HUES64 (cell line): ENCODE measurements around the gene SLC12A9.

Experiments
- H3K27ac ChIP-seq: 2 replicates; pipeline ENCODE4 v1.7.0; 2013; ENCODE audit warnings: low read depth, low read length, inconsistent platforms
- H3K27me3 ChIP-seq: 2 replicates; pipeline ENCODE4 v1.6.1; 2013; ENCODE audit warnings: mild to moderate bottlenecking, low read length; ENCODE audit not compliant: insufficient read depth
- H3K36me3 ChIP-seq: 2 replicates; pipeline ENCODE4 v1.6.1; 2013; ENCODE audit warnings: mild to moderate bottlenecking, low read length; ENCODE audit not compliant: insufficient read depth
- H3K4me1 ChIP-seq: 2 replicates; pipeline ENCODE4 v1.6.1; 2013; ENCODE audit warnings: mild to moderate bottlenecking, low read length, moderate library complexity; ENCODE audit not compliant: insufficient read depth
- H3K4me3 ChIP-seq: 2 replicates; pipeline ENCODE4 v1.5.1; 2013; ENCODE audit warnings: mild to moderate bottlenecking, low read length, moderate library complexity
- H3K9ac ChIP-seq: 2 replicates; pipeline ENCODE4 v1.6.1; 2013; ENCODE audit warnings: mild to moderate bottlenecking, low read depth, low read length
- H3K9me3 ChIP-seq: 2 replicates; pipeline ENCODE4 v1.6.1; 2013; ENCODE audit warnings: low read depth, low read length; ENCODE audit not compliant: insufficient read depth
- WGBS: fragments of 150-250, 120-280 bp; methylation state at CpG from one replicate; pipeline ENCODE4 v1.1.7; 2013; ENCODE audit warnings: missing lambda C conversion rate; 5-methylcytosine and 5-hydroxymethylcytosine counted together

The SLC12A9 gene

GRCh38 chr7:100826514-100827329, 25.8 kb upstream of the SLC12A9 start:
- peak overlapping the region; percentile 81 for H3K9ac ChIP-seq
- peaks cover 27% of the 10 kb centered on the region for H3K36me3 ChIP-seq
- H3K27me3 ChIP-seq: no peaks in the 10 kb centered on the region
- H3K9me3 ChIP-seq: no peaks in the 10 kb centered on the region
- peak overlapping the region; percentile 81 for H3K4me3 ChIP-seq
- peaks cover 3% of the 10 kb centered on the region; the same call in 1 of the 2 replicates for H3K4me1 ChIP-seq
- under 1% methylated on average over 63 of the region's 71 CpGs for WGBS
- peak overlapping the region; percentile 74; the same call in 1 of the 2 replicates for H3K27ac ChIP-seq

- no peaks in the 10 kb centered on the region for H3K9me3 ChIP-seq
- peak within 1 kb of the TSS; percentile 85 for H3K9ac ChIP-seq
- peak within 1 kb of the TSS; percentile 81 for H3K4me3 ChIP-seq
- H3K4me1 ChIP-seq: peaks cover 3% of the 10 kb centered on the region; the same call in 1 of the 2 replicates
- peaks cover 19% of the 10 kb centered on the region for H3K36me3 ChIP-seq
- no peaks in the 10 kb centered on the region for H3K27me3 ChIP-seq
- under 1% methylated on average over 79 of the region's 80 CpGs for WGBS
- H3K27ac ChIP-seq: peak within 1 kb of the TSS; percentile 96
Observed at GRCh38 chr7:100827330-100828226, 24.9 kb upstream of the SLC12A9 start, which contains the start of gene EPHB4. Gene EPHB4, minus strand, starts transcription at chr7:100827523. Its CDS starts 493 bp downstream, at chr7:100827030.

GRCh38 chr7:100829150-100829716, 23.3 kb upstream of the SLC12A9 start:
- peaks cover 3% of the 10 kb centered on the region; the same call in 1 of the 2 replicates for H3K4me1 ChIP-seq
- H3K36me3 ChIP-seq: peaks cover 2% of the 10 kb centered on the region
- 73% methylated on average over 20 of the region's 20 CpGs for WGBS
- peak overlapping the region; percentile 81; the same call in 1 of the 2 replicates for H3K4me3 ChIP-seq
- H3K9ac ChIP-seq: no peak overlapping the region
- H3K9me3 ChIP-seq: no peaks in the 10 kb centered on the region
- no peaks in the 10 kb centered on the region for H3K27me3 ChIP-seq
- no peak overlapping the region for H3K27ac ChIP-seq

GRCh38 chr7:100830396-100830795, 22.1 kb upstream of the SLC12A9 start:
- Histone ChIP-seq H3K27ac (no peak overlapping the region), H3K4me1 (no peaks in the 10 kb centered on the region), H3K27me3 (no peaks in the 10 kb centered on the region), H3K9me3 (no peaks in the 10 kb centered on the region), H3K36me3 (no peaks in the 10 kb centered on the region), H3K4me3 (no peak overlapping the region), H3K9ac (no peak overlapping the region)
- WGBS: 96% methylated on average over 4 of the region's 4 CpGs

- 88% methylated on average over 4 of the region's 5 CpGs for WGBS
- Histone ChIP-seq H3K9ac (no peak overlapping the region), H3K36me3 (no peaks in the 10 kb centered on the region), H3K27ac (no peak overlapping the region), H3K9me3 (no peaks in the 10 kb centered on the region), H3K27me3 (no peaks in the 10 kb centered on the region), H3K4me1 (peaks cover 7% of the 10 kb centered on the region), H3K4me3 (no peak overlapping the region)
Observed at GRCh38 chr7:100832281-100832633, 20.3 kb upstream of the SLC12A9 start.

- H3K27me3 ChIP-seq: no peaks in the 10 kb centered on the region
- H3K36me3 ChIP-seq: no peaks in the 10 kb centered on the region
- WGBS: 5% methylated on average over 17 of the region's 17 CpGs
- H3K9ac ChIP-seq: peak overlapping the region; percentile 82
- peaks cover 18% of the 10 kb centered on the region for H3K4me1 ChIP-seq
- H3K27ac ChIP-seq: peak overlapping the region; percentile 99
- peak overlapping the region; percentile 52 for H3K4me3 ChIP-seq
- H3K9me3 ChIP-seq: no peaks in the 10 kb centered on the region
Observed at GRCh38 chr7:100835903-100836811, 16.4 kb upstream of the SLC12A9 start.

GRCh38 chr7:100836812-100837098, 15.8 kb upstream of the SLC12A9 start:
- Histone ChIP-seq H3K9ac (peak overlapping the region; percentile 92), H3K4me1 (peaks cover 19% of the 10 kb centered on the region), H3K9me3 (no peaks in the 10 kb centered on the region), H3K27me3 (no peaks in the 10 kb centered on the region), H3K4me3 (peak overlapping the region; percentile 55), H3K27ac (peak overlapping the region; percentile 99), H3K36me3 (no peaks in the 10 kb centered on the region)
- 0% methylated on average over 6 of the region's 6 CpGs for WGBS

- H3K9ac ChIP-seq: peak overlapping the region; percentile 92
- no peaks in the 10 kb centered on the region for H3K36me3 ChIP-seq
- 3% methylated on average over 36 of the region's 37 CpGs for WGBS
- H3K9me3 ChIP-seq: no peaks in the 10 kb centered on the region
- H3K27me3 ChIP-seq: no peaks in the 10 kb centered on the region
- H3K4me3 ChIP-seq: peak overlapping the region; percentile 55
- peaks cover 19% of the 10 kb centered on the region for H3K4me1 ChIP-seq
- peak overlapping the region; percentile 99 for H3K27ac ChIP-seq
Observed at GRCh38 chr7:100837099-100837836, 15.2 kb upstream of the SLC12A9 start.

GRCh38 chr7:100839361-100839760, 13.2 kb upstream of the SLC12A9 start:
- no peak overlapping the region for H3K4me3 ChIP-seq
- H3K27me3 ChIP-seq: no peaks in the 10 kb centered on the region
- H3K9ac ChIP-seq: no peak overlapping the region
- 93% methylated on average over 18 of the region's 18 CpGs for WGBS
- peaks cover 19% of the 10 kb centered on the region for H3K4me1 ChIP-seq
- H3K9me3 ChIP-seq: no peaks in the 10 kb centered on the region
- H3K27ac ChIP-seq: no peak overlapping the region; the same call in 1 of the 2 replicates
- no peaks in the 10 kb centered on the region for H3K36me3 ChIP-seq
